ENCODE data around the gene YBX2.
"Not testable (repeated sequence)": the region's sequence is repeated elsewhere in the genome, so short reads cannot be mapped to it uniquely, and the experiment has no call there.

YBX2 gene

DNA sequence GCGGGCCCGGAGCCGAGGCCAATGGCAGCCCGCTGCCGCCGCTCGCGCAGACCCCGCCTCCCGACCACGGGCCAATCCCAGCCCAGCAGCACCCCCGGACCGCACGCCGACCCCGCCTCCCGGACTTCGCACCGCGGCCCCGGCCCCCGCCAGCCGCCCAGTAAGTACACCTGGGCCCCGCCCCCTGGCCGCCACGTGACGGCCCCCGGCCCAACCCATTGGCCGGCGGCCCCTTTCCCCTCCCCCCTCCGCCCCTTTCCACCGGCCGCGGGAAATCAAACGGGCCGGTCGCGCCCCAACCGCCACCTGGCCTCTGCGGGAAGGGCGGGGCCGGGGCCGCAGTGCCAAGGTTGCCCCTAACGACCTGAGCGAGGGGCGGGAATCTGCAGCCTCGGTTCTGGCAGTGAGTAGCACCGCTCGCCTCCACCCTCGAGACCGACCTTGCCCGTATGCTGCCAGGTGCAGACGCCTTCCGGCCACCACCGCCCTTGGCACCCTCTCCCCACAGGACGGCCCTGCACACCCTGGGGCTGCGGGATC, at the start of gene YBX2:
TSS of gene YBX2 (minus strand) at position 26 of the 540 bp plus-strand sequence. CDS start 139 bp downstream, outside the sequence.
- DNase-seq, result peak; percentile 46

DNA sequence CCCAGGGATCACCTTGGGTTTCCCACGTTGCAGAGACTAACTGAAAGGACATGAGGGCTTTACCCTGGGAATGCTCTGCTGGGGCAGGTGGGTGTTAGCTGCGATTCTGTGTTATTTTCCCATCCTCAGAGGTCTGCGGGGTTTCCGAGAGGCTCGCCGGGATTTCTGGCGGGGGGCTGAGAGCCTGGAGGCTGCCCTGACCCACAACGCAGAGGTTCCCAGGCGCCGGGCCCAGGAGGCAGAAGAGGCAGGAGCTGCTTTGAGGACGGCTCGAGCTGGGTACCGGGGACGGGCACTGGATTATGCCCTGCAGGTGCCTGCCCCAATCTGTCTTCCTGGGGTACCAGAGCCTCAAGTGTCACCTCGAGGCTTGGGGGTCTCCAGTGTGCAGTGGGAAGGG, 48.8 kb upstream of the YBX2 start:
- DNase-seq, result no peak

DNA sequence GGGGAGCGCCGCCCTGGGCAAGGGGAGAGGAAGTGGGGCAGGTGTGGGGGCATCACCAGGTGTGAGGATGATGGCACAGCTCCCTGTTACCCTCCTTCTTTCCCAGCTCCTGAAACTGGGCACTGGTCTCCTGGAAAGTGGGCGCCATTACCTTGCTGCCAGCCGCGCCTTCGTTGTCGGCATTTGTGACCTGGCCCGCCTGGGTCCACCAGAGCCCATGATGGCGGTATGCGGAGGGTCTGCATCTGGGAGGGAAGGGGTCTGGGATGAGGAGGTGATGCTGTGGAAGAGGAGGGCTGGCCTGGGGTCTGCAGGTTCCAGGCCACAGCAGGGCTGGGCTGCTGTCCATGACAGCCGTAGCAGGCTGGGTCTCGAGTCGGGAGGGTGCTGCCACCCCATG, 47.4 kb upstream of the YBX2 start:
- no peak for DNase-seq

DNA sequence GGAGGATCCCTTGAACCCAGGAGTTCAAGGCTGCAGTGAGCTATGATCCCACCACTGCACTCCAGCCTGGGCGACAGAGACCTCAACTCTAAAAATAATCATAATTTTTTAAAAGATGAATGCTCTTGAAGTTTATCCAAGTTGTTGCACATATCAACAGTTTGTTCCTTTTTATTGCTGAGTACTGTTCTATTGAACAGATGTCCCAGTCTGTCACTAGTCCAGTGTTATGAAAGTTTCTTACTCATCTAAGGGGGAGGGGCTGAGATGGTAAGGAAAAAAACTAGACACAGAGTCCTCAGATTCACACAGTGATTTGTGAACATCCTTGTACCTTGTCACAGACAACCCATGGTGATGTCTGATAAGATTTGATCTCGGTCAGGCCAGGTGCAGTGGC, 45.7 kb upstream of the YBX2 start:
- no peak for DNase-seq

DNA sequence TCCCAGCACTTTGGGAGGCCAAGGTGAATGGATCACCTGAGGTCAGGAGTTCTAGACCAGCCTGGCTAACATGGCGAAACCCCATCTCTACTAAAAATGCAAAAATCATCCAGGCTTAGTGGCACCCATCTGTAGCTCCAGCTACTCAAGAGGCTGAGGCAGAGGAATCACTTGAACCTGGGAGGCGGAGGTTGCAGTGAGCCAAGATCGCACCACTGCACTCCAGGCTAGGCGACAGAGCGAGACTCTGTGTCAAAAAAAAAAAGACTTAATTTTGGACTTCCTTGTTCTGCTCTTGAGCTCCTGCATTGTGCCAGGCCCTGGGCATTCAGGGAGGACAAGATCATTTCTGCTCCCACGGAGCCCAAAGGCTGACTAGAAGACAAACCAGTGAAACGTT, 43.2 kb upstream of the YBX2 start:
- not testable (repeated sequence) for DNase-seq

DNA sequence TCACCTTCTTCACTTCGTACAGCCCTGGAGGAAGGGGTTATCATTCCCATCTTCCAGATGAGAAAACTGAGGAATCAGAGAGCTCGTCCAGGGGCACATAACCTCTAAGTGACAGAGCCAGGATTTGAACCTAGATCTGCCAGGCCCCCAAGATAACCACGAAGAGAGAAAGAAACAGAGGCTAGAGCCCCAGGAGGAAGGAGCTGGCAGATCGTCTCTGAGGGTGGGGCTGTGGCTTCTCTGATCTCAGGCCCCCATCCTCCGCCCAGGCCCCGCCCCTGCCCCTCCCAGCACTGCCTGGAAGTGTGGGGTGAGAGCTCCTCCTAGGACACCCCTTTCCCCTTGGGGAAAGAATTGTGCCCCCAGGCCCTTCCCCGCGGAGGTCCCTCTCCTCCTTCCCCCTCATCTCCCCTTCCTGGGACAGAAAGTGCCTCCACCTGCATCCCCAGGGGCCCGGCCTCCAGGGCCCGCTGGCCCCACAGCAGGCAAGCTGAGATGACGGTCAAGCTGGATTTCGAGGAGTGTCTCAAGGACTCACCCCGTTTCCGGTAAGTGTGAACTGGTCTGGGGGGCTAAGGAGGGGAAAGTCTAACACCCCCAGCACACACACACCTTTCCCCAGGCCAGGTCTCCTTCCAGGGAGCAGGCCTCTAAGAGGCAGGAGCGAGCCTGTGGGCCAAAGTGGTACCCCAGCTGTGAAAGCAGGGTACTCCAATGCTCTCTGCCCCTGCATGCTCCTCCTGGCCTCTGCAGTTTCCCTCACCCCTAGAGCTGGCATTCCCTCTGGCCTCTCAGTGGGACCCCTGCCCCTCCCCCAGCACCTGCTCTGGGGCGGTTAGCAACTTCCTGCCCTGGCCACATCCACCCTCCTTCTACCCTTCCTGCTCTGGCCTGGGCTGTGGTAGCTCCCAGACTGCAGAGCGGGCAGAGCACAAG, 42.1 kb upstream of the YBX2 start, which contains the start of gene ACAP1:
TSS of gene ACAP1 (plus strand) at position 290 of the 936 bp plus-strand sequence. CDS start at position 496, 206 bp downstream.
- DNase-seq, result no peak

DNA sequence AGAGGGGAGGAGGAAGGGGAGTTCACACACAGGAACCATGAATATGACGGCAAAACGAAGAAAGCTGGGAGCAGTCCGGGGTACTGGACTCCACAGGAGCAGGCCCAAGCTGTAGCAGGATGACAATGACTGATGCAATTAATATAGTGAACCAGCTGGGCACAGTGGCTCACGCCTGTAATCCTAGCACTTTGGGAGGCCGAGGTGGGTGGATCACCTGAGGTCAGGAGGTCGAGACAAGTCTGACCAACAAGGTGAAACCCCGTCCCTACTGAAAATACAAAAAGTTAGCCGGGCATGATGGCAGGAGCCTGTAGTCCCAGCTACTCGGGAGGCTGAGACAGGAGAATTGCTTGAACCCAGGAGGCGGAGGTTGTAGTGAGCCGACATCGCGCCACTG, 41.3 kb upstream of the YBX2 start:
- not testable (repeated sequence) for DNase-seq

DNA sequence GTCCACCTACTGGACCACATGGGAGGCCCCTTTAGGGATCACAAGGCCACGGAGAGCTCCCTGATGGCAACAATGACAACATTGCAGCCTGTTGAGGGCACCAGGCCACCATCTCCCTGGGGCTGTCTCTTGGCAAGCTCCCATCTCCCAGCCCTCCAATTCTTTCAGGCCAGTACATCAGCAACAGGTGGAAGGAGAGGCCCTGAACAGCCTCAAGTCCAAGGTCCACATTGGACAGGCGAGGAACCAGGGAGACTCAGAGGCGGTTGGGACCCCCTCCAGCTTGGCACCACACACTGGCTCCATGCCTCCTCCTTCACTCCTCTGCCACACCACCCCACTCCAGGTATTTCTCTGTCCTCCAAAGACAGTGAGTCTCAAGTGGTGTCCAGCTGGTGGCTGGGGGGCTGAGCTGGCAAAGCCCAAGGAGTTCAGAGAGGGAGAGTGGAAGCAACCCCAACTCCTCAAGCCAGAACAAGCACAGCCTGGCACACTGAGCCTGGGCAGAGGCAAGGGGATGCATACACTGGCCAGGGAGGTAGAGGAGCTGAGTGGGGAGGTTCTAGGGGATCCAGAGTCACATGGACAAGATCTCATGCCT, 40.6 kb upstream of the YBX2 start:
- no peak for DNase-seq

DNA sequence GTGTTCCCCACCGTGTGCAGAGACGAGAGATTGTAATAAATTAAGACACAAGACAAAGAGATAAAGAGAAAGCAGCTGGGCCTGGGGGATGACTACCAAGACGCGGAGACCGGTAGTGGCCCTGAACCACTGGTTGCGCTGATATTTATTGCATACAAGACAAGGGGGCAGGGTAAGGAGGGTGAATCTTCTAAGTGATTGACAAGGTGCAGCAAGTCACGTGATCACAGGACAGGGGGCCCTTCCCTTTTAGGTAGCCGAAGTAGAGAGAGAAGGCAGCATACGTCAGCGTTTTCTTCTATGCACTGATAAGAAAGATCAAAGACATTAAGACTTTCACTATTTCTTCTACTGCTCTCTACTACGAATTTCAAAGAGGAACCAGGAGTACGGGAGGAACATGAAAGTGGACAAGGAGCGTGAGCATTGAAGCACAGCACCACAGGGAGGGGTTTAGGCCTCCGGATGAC, 38.2 kb upstream of the YBX2 start:
- DNase-seq, result not testable (repeated sequence)

DNA sequence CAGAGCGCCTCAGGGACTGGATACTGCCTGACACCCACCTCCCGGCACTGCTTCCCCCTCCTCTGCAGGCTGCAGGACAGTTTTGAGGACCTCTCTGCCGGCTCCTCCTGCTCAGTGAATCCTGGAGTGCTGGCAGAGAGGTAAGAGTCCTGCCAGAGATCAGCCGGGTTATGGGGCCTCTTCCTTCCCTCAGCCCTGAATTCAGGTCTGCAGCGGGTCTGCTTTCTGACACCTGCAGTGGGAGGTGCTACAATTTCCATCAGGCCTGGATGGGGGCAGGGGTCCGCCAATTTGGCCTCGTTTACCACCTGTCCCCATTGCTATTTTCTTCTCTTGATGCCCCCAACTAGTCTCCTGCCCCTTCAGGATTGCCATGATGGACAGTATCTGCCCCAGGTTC, 37.7 kb upstream of the YBX2 start:
- no peak for DNase-seq

DNA sequence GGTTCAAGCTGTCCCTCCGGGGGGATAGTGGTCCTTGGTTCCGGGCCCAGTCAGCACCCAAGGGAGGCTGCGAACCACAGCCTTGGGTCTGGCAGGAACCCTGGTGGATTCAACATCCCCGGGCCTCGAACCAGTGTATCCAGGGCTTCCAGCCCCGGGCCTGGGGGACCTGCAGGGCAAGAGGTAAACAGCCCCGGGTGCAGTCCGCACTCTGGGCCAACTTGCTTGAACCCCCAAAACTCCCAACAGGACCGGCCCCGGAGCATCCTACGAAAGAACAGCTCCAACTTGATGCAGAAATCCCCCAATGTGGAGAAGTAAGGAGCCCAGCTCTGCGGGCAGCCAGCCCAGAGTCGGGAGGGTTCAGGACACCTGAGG, 36.2 kb upstream of the YBX2 start:
- no peak for DNase-seq

DNA sequence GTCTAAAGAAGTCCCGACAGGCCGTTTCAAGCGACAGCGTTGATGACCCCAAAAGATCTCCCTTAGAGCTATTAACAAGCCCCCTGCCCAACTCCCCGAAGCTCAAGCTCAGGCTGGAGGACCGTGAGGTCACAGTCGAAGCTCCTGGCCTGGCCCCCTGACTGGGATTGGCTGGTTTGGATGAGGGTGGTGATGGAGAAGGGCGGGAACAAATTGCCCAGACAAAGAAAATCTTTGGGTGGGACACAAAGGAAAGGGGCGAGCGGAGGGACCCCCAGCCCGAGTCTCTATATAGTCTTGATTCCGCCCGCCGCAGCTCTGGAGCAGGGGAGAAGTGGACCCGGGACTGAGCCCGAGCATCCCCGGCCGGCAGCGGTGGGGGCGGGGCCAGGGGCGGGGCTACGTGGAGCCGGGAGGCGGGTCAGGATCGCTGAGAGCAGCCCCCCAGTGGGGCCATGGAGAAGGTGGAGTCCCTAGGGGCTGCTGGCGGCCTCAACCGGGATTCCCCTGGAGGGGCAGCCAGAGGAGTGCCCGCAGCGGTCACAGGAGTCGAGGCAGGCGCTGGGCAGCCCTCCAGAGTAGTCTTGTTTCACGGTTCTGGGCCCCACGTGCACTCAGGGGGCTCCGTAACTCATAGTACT, 35.7 kb upstream of the YBX2 start:
- no peak for DNase-seq

DNA sequence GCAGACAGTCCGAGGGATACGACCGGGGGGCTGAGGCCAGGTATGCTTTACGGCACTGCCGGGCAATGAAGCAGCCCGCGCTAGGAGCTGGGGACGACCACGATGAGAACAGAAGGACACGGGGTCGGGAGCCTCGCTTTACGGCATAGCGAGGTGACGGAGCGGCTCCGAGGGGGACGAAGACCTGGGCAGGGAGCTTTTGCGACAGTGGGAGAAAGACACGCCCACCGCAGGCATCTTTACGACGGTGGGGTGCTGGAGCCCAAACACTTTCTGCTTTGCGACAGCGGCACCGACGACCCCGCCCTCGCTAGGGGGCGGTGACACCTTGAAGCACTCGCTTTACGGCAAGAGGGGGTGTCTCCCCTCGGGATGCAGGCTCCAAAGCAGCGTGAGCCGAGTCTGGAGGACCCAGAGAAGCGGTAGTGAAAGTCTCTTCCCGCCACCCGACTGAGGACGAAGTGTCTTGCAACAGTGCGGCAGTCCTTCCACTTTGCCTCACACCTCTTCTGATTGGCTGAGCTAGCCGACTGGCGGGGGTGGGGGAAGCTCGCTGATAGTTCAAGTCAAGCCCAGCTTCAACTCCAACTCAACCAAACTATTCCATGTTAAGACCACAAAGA, 35.0 kb upstream of the YBX2 start:
- DNase-seq, result peak; percentile 99

DNA sequence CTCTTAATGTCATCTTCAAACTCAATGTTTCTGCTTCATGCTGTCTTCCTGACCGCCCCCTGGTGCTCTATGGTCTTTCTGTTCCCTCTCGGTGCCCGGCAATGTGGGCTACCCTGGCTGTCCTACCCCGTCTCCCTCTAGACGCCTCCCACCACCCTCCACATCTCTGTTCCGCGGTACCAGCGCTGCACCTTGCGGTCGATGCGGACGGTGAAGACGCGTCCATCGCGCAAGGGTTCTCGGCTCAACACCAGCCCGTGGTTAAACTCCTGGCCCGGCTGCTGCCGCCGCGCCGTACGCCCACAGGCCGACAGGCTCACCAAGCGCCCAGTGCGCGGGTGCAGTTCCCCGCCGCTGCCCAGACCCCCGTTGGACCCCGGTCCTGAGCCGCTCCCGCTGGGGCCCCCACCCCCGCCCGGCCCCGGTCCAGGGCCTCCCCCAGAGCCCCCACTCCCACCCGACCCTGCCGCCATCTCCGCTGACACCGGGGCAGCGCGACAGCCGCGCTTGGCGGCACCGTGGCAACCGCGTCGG, 34.5 kb upstream of the YBX2 start, which contains the start of gene NEURL4:
TSS of gene NEURL4 (minus strand) at position 496 of the 534 bp plus-strand sequence. CDS start at position 473, 23 bp downstream.
- DNase-seq, result peak; percentile 51

DNA sequence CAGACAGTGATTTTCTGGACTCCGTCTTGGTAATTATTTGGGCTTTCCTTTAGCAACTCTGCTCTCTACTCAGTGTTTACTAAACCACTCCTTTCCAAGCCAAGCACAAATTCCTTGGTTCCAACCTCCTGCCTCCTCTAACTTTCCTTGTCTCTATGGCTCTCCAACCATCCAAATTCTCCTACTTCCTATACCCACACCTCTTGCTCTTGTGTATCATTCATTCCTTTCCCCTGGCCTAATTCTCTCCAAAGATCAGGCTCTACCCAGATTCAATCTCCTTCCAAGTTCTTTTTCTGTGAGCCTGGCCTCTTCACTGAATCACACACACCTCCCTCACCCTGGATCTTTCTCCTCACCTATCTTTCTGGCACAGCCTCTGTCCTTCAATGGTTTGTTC, 33.6 kb upstream of the YBX2 start:
- no peak for DNase-seq

DNA sequence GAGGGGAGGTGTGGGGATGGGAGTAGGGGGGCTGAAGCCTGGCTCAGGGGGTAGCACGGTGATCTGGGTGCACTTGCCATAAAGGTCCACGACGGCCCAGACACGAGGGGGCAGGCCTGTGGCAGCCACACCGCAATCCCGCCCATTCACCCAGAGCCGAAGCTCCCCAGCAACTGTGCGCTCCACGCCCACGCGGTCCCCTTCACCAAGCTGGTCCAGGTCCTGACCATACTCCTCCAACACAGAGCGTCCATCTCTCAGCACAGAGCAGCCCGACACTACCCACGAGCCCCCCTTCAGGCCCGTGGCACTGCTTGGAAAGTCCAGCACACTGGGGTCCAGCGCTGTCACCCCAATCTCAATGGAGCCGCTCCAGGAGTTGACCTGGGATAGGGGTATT, 33.1 kb upstream of the YBX2 start:
- no peak for DNase-seq

DNA sequence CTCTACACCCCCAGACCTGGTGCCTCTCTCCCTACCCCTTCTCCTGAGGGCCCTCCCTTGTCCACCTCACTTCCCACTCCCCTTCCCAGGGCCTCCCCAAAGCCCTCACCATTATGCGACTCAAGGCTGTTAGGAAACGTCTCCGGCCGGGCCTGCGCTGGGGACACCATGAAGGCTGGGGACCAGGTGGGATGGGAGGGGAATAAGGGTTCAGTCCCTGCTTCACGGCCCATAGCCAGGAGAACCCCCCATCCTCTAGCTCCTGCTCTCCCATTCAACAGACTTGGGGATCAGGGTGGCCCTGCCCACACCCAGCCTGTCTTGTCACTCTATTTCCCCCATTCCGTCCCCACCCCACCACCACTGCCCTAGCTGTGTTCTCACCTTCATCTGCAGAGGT, 32.6 kb upstream of the YBX2 start:
- DNase-seq, result no peak

DNA sequence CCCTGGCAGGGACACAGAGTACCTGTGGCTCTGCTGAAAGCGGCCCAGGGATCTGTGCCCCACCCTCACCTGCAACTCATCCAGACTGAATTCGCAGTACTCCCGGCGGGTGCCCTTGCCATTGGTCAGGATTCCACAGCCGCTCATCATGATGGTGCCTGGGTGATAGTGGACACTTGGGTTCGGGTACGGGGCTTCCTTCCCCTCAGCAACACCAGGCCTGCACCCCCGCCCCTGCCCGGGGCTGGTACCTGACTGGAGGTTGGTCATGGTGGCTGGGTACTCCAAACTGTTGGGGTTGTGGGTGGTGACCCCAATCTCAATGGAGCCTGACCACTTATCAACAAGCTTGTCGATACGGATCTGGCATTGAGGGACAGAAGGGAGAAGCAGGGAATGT, 31.7 kb upstream of the YBX2 start:
- DNase-seq, result no peak

DNA sequence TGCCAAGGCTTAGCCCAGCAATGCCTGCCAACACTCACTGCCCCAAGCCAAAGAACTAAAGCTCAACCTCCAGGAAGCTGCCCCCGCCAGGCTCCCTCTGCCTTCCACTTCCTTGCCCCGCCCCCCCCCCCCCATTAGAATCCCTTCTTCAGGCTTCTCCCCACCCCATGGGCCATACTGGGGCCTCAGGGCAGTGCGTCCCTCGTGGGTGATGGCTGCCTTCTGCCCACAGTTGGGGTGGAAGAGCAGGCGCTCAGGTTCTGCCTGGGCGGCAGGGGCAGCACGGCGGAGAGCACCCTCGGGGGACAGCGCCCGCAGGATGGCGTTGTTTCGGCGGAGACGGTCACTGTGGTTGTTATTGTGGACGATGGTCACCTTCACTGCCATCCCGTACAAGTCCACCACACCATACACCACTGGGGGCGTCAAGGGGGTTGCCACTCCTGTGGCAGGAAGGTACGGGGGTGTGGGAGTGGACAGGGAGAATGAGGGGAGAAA, 30.6 kb upstream of the YBX2 start:
- no peak for DNase-seq

DNA sequence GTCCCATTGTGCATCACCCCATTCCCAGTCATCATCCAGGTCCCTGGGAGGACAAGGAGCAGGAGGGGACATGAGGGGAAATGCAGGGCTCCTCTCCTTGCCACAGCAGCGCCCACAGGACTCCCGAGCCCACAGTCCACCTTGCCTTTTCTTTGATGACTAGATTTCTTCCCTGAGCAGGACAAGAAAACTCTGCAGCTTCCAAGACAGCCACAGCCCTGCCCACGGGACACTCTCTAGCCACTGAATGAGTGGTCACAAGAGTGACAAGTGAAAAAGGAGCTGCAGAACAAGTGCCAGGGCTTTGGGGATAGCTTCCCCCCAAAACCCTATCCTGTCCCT, 30.0 kb upstream of the YBX2 start:
- no peak for DNase-seq

DNA sequence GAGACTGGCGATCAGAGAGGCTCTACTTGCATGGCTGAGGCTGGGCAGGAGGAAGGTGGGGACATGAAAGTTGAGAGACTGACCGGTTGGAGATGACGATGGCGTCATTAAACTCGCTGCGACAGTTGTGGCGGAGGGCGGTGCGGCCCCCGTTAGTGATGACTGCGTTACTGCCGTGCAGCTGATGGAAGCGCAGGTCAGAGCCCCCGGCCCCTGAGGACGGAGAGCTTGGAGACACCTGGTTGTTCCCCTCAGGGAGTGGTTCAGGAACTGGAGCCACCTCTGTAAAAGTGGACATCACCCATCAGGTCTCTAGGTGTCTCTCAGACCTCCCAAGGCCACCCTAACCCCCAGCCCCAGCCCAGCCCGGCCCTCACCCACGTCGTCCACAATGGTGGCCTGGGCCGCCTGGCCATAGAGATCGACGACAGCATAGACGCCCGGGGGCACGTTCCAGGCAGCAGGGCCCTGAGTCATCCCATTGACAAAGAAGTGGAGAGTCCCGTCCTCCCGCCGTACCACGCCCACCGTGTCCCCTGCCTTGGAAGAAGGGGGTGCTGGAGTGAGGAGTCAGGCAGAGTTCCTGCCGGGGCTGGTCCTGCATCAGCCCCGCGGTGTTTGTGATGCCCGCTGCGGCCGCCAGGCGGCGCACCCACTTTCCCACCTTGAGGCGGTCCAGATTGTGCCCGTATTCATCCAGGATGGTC, 29.4 kb upstream of the YBX2 start:
- DNase-seq, result peak; percentile 70
